Fibroblast of mammary gland (primary cell): Measurements from ENCODE around the gene DOCK4.

Experiments
- DNase-seq: peaks from one replicate; pipeline ENCODE4 v3.0.0-alpha.2; 2010; ENCODE audit warnings: low read depth
- H3K4me3 ChIP-seq: 2 replicates; pipeline ENCODE4 v1.5.1; 2011; ENCODE audit warnings: low read depth, mild to moderate bottlenecking, low read length, moderate library complexity; ENCODE audit not compliant: control insufficient read depth
- TF ChIP-seq, protein P1 (sequence below): conservative IDR thresholded peaks from 2 replicates; pipeline ENCODE4 v1.5.1; 2011; ENCODE audit warnings: low read depth, low read length, inconsistent platforms; ENCODE audit not compliant: control insufficient read depth, insufficient read depth

DOCK4 gene

GRCh38 chr7:112093409-112093808, 112.8 kb downstream of the DOCK4 start:
- H3K4me3 ChIP-seq: no peak overlapping the region
- DNase-seq: no peak
- TF ChIP-seq, protein P1, sequence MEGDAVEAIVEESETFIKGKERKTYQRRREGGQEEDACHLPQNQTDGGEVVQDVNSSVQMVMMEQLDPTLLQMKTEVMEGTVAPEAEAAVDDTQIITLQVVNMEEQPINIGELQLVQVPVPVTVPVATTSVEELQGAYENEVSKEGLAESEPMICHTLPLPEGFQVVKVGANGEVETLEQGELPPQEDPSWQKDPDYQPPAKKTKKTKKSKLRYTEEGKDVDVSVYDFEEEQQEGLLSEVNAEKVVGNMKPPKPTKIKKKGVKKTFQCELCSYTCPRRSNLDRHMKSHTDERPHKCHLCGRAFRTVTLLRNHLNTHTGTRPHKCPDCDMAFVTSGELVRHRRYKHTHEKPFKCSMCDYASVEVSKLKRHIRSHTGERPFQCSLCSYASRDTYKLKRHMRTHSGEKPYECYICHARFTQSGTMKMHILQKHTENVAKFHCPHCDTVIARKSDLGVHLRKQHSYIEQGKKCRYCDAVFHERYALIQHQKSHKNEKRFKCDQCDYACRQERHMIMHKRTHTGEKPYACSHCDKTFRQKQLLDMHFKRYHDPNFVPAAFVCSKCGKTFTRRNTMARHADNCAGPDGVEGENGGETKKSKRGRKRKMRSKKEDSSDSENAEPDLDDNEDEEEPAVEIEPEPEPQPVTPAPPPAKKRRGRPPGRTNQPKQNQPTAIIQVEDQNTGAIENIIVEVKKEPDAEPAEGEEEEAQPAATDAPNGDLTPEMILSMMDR: no peak

- no peak overlapping the region for H3K4me3 ChIP-seq
- DNase-seq: no peak
- TF ChIP-seq, protein P1: no peak
Observed at GRCh38 chr7:112092709-112093395, 113.3 kb downstream of the DOCK4 start.

DNA sequence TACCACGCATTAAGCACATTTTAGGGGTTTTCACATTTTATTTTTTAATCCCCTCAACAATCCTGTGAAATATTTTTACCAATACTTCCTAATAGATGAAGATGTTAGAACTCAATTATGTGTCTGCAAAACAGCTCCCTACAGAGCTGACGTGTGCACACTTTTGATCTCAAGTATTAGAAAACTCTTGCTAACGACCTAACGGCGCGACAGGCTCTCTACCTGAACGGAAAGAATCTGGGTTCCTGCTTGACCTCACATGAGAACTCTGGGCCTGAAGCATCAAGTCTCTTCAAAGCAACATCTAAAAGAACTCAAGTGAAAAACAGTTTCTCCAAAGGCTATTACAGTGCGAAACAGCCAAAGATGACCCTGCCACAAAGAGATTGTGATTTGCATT, 113.9 kb downstream of the DOCK4 start:
- DNase-seq: no peak
- TF ChIP-seq, protein P1: no peak
- H3K4me3 ChIP-seq: no peak overlapping the region

GRCh38 chr7:112091768-112092167, 114.4 kb downstream of the DOCK4 start:
- no peak for DNase-seq
- no peak overlapping the region for H3K4me3 ChIP-seq
- TF ChIP-seq, protein P1: no peak

DNA sequence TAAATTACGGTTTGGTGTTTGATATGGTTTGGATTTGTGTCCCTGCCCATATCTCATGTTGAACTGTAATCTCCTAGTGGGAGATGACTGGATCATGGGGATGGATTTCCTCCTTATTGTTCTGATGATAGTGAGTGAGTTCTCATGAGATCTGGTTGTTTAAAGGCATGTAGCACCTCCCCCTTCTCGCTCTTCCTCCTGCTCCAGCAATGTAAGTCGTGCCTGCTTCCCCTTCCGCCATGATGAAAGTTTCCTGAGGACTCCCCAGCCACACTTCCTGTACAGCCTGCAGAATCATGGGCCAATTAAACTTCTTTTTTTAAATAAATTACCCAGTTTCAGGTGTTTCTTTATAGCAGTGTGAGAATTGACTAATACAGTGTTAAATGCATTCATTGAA, 116.6 kb downstream of the DOCK4 start:
- H3K4me3 ChIP-seq: no peak overlapping the region
- TF ChIP-seq, protein P1: no peak
- no peak for DNase-seq

DNA sequence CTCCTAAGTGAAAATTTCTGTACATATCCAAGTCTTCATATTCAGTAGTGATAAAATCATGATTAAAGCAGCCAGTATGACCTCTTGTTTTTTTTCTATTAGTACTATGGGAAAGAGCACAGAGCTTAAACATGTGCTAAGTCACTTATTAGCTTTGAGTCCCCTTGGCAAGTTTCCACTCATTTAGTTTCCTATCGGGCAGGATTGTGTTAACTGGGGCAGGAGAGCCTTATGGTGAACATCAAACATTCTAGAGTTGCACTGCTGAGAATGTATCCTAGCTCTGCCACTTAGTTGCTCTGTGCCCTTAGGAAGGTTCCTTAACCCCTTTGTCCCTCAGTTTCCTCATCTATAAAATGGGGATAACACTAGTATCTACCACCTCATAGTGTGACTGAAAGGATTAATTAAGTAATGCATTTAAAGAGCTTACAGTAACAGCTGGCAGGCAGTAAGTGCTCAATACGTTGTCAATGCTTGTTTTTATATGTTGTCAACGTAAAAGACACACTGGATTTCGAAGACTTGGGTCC, 117.6 kb downstream of the DOCK4 start:
- no peak for DNase-seq
- TF ChIP-seq, protein P1: no peak
- no peak overlapping the region for H3K4me3 ChIP-seq
